ENCODE results near the gene FRRS1L.

FRRS1L gene

GRCh38 chr9:109164042-109164441, 3.0 kb downstream of the FRRS1L start:
- DNase-seq (ENCODE audit: low read depth), result peak; percentile 13
- H3K4me3 ChIP-seq (ENCODE audit: low read depth, low read length), result no peak overlapping the region
- TF ChIP-seq CTCF (IDR thresholded peaks at IDR 0.05; ENCODE audit: low read depth, low read length, missing control alignments), result no peak

- no peak overlapping the region for H3K4me3 ChIP-seq (ENCODE audit: low read depth, low read length)
- no peak for TF ChIP-seq CTCF (IDR thresholded peaks at IDR 0.05; ENCODE audit: low read depth, low read length, missing control alignments)
- no peak for DNase-seq (ENCODE audit: low read depth)
Measured at GRCh38 chr9:109163194-109163593, 3.9 kb downstream of the FRRS1L start.

- TF ChIP-seq CTCF (IDR thresholded peaks at IDR 0.05; ENCODE audit: low read depth, low read length, missing control alignments), result no peak
- no peak overlapping the region for H3K4me3 ChIP-seq (ENCODE audit: low read depth, low read length)
- DNase-seq (ENCODE audit: low read depth), result no peak
Measured at GRCh38 chr9:109162677-109163076, 4.4 kb downstream of the FRRS1L start.

GRCh38 chr9:109161471-109161870, 5.6 kb downstream of the FRRS1L start:
- no peak for DNase-seq (ENCODE audit: low read depth)
- H3K4me3 ChIP-seq (ENCODE audit: low read depth, low read length), result no peak overlapping the region
- no peak for TF ChIP-seq CTCF (IDR thresholded peaks at IDR 0.05; ENCODE audit: low read depth, low read length, missing control alignments)

GRCh38 chr9:109159583-109159982, 7.5 kb downstream of the FRRS1L start:
- no peak for TF ChIP-seq CTCF (IDR thresholded peaks at IDR 0.05; ENCODE audit: low read depth, low read length, missing control alignments)
- no peak overlapping the region for H3K4me3 ChIP-seq (ENCODE audit: low read depth, low read length)
- DNase-seq (ENCODE audit: low read depth), result no peak

- H3K4me3 ChIP-seq (ENCODE audit: low read depth, low read length), result no peak overlapping the region
- no peak for TF ChIP-seq CTCF (IDR thresholded peaks at IDR 0.05; ENCODE audit: low read depth, low read length, missing control alignments)
- no peak for DNase-seq (ENCODE audit: low read depth)
Measured at GRCh38 chr9:109158651-109159050, 8.4 kb downstream of the FRRS1L start.

GRCh38 chr9:109156708-109157107, 10.3 kb downstream of the FRRS1L start:
- TF ChIP-seq CTCF (IDR thresholded peaks at IDR 0.05; ENCODE audit: low read depth, low read length, missing control alignments), result no peak
- DNase-seq (ENCODE audit: low read depth), result no peak
- no peak overlapping the region for H3K4me3 ChIP-seq (ENCODE audit: low read depth, low read length)
